Adrenal gland (tissue), 12 donors: ENCODE results near the gene SMPD2. TPM values are rescaled to one million over a fixed set of nuclear protein-coding genes. Genes with fewer than 3 reads are reported as not detected.

Experiments used
- DNase-seq, 7 donors: peaks; one replicate each; pipeline ENCODE4 v3.0.0-alpha.2; 2019 to 2020
- H3K27ac ChIP-seq, 5 donors: fragments of 200-600 bp; sonication (generic) in 4 of 5; 1 replicate in 3 of 5; 2 replicates in 2 of 5; pipeline versions ENCODE4 v1.5.1 to v1.8.0; 2016 to 2020; ENCODE audit warnings: mild to moderate bottlenecking in 1 of 5
- H3K27me3 ChIP-seq: fragments of 200-600 bp; 2 replicates; pipeline ENCODE4 v1.8.0; 2021
- H3K36me3 ChIP-seq, 2 donors: fragments of 200-600 bp; replicated peaks in 1 of 2; 1 replicate in 1 of 2; 2 replicates in 1 of 2; pipeline versions ENCODE4 v1.5.1 to v1.8.0; 2018 to 2022
- H3K4me1 ChIP-seq, 2 donors: fragments of 200-600 bp; replicated peaks in 1 of 2; 1 replicate in 1 of 2; 2 replicates in 1 of 2; pipeline versions ENCODE4 v1.5.1 to v1.8.0; 2018 to 2021
- H3K4me3 ChIP-seq, 4 donors: fragments of 200-600 bp; sonication (generic) in 3 of 4; one replicate each; pipeline ENCODE4 v1.5.1; 2016 to 2018
- H3K9me3 ChIP-seq, 3 donors: fragments of 200-600 bp; sonication (generic) in 1 of 3; replicated peaks in 1 of 3; 1 replicate in 2 of 3; 2 replicates in 1 of 3; pipeline versions ENCODE4 v1.5.1 to v1.8.0; 2016 to 2021
- CTCF ChIP-seq, 6 experiments: fragments of 450-650 bp in 4 of 6; fragments of 200-600 bp in 2 of 6; sonication (generic) in 1 of 6; IDR thresholded peaks; 1 replicate in 5 of 6; 2 replicates in 1 of 6; pipeline versions ENCODE4 v1.5.1 to v1.8.0; 2016 to 2021; ENCODE audit warnings: antibody characterized with exemption in 6 of 6, mild to moderate bottlenecking in 2 of 6, moderate library complexity in 1 of 6
- POLR2A ChIP-seq, 2 donors: fragments of 450-650 bp; IDR thresholded peaks; one replicate each; pipeline ENCODE4 v1.6.1; 2017; ENCODE audit warnings: antibody characterized with exemption in 2 of 2, mild to moderate bottlenecking in 2 of 2, moderate library complexity in 1 of 2
- WGBS, 4 donors: extraction: QIAGEN DNeasy Blood & Tissue Kit in 2 of 4; methylation state at CpG; one replicate each; pipeline versions ENCODE4 v1.1.5 to v1.1.7; 2013 to 2017; 5-methylcytosine and 5-hydroxymethylcytosine counted together
- intact Hi-C, 2 donors: fragments of 100-400 bp; cut with DNase I; formaldehyde crosslinking; loops; one replicate each; pipeline versions ENCODE4 v1.14.1 to v1.15.0; 2022 to 2023
- polyA plus RNA-seq, 3 donors: library from polyadenylated mRNA; stranded (reverse); fragments of 200-250 nt in 2 of 3; fragments of 350-450 nt in 1 of 3; fragmentation: Illumina TruSeq in 1 of 3; extraction: RNeasy Lipid Tissue Mini Kit (QIAGEN cat#74804) in 1 of 3; gene quantifications; one replicate each; pipeline ENCODE4 v1.2.3, GENCODE V29; 2013 to 2014
- total RNA-seq, 9 donors: library from RNA; depleted of rRNA in 4 of 9; stranded (reverse); fragments of >200 nt in 4 of 9; fragments of 120-200 nt in 1 of 9; fragmentation: NEBNext Ultra II Directional in 1 of 9; extraction: Animal tissue kit (Norgen Biotek cat#: 25700) in 1 of 9; gene quantifications; one replicate each; pipeline versions ENCODE4 v1.1.0 to v1.2.4, GENCODE V29; 2013 to 2023
- donor health status: healthy with polysubstance abuse.
- donor health status: Bipolar disorder and iron deficiency.
- donor health status: DM: yes; HTN: yes; CAD: no.
- donor health status: DM: no; HTN: no; CAD: no.
- donor health status: DM: no; HTN: no; CAD: no.
- donor health status: DM: yes; HTN: yes; CAD: no.

The SMPD2 gene
- total and polyA plus RNA-seq, 12 donors = 3.2 to 17.5 (median 10.4) TPM

DNA sequence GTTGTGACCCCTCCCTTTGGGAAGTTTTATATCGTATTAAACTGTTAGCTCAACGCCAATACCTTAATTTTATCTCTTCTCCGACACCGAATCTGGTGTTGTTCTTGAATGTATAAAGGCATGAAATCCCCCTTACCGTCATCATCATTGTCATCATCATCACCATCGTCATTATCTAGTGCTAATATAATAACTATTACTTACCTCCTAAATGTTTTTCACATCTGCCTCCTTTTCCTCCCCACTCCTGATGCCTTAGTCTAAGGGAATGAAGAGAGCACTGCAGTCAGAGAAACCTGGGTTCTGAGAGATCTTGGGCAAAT, 43.2 kb downstream of the SMPD2 start:
- Histone ChIP-seq H3K27ac (peak overlapping the region in 2 of 5 donors; percentile 20 to 36), H3K4me3 (peak overlapping the region in 3 of 4 donors; percentile 0 to 93 (median 22)), H3K36me3 (peaks cover 0 to 7% of the 10 kb centered on the region in 2 donors), H3K4me1 (peaks cover 12 to 36% of the 10 kb centered on the region in 2 donors), H3K9me3 (no peaks in the 10 kb centered on the region), H3K27me3 (no peaks in the 10 kb centered on the region)
- no peak for DNase-seq
- intact Hi-C loops = no loop called here
- 2 to 6% (median 3%) methylated on average over 6 of the region's 6 CpGs for WGBS, 4 donors
- TF ChIP-seq POLR2A (IDR thresholded peaks at IDR 0.05) (no peak), CTCF (IDR thresholded peaks at IDR 0.05) (no peak)

DNA sequence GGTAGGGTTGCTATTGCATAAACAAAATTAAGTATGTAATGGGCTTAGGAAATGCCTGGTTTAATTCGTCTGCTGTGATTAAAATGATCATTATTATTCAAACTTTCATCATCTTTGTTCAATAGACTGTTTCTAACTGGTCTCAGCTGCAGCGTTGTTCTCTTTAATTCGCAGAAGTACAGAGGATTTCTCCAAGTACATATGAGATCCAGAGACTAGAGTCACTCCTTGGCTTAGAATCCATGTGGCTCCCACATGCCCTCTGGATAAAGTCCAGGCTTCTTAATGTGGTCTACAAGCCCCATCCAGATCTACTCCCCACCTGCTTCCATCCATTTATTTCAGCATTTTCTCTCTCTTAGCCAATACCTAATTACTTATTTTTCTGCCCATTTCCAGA, 43.6 kb downstream of the SMPD2 start:
- intact Hi-C loops = no loop called here
- WGBS, 4 donors = 48 to 60% (median 54%) methylated on average over 3 of the region's 3 CpGs
- peaks cover 0 to 7% of the 10 kb centered on the region in 2 donors for H3K36me3 ChIP-seq
- H3K27me3 ChIP-seq = no peaks in the 10 kb centered on the region
- no peak for DNase-seq
- TF ChIP-seq POLR2A (IDR thresholded peaks at IDR 0.05) (no peak), CTCF (IDR thresholded peaks at IDR 0.05) (no peak)
- H3K4me3 ChIP-seq = no peak overlapping the region
- no peaks in the 10 kb centered on the region for H3K9me3 ChIP-seq
- peaks cover 9 to 33% of the 10 kb centered on the region in 2 donors for H3K4me1 ChIP-seq
- peak overlapping the region in 1 of 5 donors; percentile 20 for H3K27ac ChIP-seq

DNA sequence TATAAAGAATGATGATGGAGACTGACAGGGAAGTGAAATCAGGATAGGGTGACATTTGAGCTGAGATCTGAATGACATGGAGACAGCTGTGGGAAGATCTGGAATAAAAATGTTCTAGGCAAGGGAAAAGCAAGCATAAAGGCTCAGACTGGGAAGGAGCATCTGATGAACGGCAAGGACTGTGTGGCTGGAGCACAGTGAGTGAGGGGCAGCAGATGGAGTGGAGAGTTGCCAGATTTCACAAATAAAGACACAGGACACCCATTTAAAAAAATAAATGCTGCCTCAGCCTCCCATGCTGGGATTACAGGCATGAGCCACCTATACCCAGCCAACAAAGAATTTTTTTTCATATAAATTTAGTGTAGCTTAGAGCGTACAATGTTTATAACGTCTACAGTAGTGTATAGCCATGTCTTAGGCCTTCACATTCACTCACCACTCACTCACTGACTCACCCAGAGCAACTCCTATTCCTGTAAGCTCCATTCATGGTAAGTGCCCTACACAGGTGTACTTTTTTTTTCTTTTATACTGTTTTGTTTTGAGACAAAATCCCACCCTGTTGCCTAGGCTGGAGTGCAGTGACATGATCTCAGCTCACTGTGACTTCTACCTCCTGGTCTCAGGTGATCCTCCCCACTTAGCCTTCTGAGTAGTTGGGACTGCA, 44.9 kb downstream of the SMPD2 start:
- Histone ChIP-seq H3K36me3 (peaks cover 0 to 7% of the 10 kb centered on the region in 2 donors), H3K9me3 (no peaks in the 10 kb centered on the region), H3K4me1 (peaks cover 6 to 21% of the 10 kb centered on the region in 2 donors), H3K4me3 (no peak overlapping the region), H3K27ac (no peak overlapping the region), H3K27me3 (no peaks in the 10 kb centered on the region)
- no peak for TF ChIP-seq CTCF (IDR thresholded peaks at IDR 0.05)
- no peak for TF ChIP-seq POLR2A (IDR thresholded peaks at IDR 0.05)
- DNase-seq = no peak
- 74 to 88% (median 79%) methylated on average over 3 of the region's 3 CpGs for WGBS, 4 donors
- intact Hi-C loops = no loop called here

DNA sequence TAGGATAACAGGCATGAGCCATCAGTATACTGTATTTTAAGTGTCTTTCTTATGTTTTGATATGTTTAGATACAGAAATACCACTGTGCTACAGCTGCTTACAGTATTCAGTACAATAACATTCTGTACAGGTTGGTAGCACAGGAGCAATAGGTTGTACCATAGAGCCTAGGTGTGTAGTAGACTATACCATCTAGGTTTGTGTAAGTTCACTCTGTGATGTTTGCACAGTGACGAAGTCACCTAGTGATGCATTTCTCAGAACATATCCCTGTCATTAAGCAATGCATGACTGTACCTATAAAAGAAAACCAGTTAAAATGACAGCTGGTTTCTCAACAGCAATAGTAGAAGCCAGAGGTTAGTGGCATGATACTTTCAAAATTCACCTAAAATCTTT, 45.5 kb downstream of the SMPD2 start:
- Histone ChIP-seq H3K27me3 (no peaks in the 10 kb centered on the region), H3K4me3 (no peak overlapping the region), H3K36me3 (peaks cover 0 to 4% of the 10 kb centered on the region in 2 donors), H3K27ac (no peak overlapping the region), H3K4me1 (peaks cover 6 to 15% of the 10 kb centered on the region in 2 donors), H3K9me3 (no peaks in the 10 kb centered on the region)
- 88 to 97% (median 91%) methylated on average over 1 of the region's 1 CpG for WGBS, 4 donors
- DNase-seq = no peak
- TF ChIP-seq POLR2A (IDR thresholded peaks at IDR 0.05) (no peak), CTCF (IDR thresholded peaks at IDR 0.05) (no peak)
- intact Hi-C loops = no loop called here
